GM18858 (cell line): ENCODE measurements around the gene CREG2.

Experiments used
- ATAC-seq: cut with Tn5 transposase; IDR thresholded peaks from one replicate; pipeline ENCODE4 v1.9.1; 2021; ENCODE audit not compliant: unreplicated experiment

The CREG2 gene

DNA sequence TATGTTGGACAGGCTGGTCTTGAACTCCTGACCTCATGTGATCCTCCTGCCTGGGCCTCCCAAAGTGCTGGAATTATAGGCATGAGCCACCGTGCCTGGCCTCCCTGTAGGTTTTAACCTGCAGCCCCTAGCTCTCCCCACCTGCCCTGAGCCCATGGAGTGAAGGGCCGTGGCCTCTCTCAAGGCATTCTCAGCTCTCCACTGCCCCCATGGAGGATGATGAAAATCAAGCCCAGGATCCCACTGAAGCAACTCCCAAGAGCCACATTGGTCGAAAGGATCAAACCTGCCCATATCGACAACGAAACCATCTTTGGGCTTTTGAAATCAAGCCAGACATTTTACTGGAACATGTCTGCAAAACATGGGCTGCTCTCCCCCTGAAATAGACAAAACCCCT lies 22.4 kb upstream of the CREG2 start:
- no peak for ATAC-seq

GRCh38 chr2:101408925-101409324 lies 21.6 kb upstream of the CREG2 start:
- no peak for ATAC-seq

DNA sequence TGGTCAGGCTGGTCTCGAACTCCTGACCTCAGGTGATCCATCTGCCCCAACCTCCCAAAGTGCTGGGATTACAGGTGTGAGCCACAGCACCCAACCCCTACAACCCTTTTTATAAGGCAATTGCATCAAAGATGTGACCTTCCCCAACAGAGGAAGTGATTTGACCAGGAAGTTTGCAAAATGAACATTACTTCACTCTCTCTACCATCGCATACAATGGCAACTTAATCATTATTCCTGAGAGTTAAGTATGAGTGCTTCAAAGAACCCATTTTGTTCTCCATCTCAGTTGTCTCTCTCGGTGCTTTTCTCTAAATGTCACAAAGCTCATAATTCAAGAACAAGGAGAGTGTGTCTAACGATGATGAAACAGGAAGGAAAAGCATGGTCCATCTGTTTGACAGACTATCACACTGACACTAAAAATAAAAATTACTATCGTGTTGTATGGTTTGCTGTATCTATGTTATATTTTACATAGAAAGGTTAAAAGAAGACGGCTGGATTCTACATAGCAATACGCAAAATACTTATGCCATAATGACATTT lies 18.1 kb upstream of the CREG2 start:
- ATAC-seq = no peak

DNA sequence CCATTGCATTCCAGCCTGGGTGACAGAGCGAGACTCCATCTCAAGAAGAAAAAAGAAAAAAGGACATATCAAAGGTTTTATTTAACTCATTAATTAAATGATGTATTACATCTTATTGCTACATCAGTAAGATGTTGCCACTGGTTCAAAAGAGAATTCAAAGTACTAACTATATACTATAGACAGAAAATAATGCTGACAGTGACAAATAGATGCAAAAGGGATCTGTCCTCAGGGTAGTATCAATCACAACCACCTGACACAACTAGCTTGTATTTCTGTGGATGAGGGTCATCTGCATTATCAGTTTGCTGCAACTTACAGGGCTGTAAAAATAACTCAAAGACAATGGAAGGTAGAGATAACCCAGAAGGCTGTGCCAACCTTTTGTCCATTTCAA lies 16.4 kb upstream of the CREG2 start:
- no peak for ATAC-seq

- no peak for ATAC-seq
Observed at GRCh38 chr2:101402630-101403029, 15.3 kb upstream of the CREG2 start.

DNA sequence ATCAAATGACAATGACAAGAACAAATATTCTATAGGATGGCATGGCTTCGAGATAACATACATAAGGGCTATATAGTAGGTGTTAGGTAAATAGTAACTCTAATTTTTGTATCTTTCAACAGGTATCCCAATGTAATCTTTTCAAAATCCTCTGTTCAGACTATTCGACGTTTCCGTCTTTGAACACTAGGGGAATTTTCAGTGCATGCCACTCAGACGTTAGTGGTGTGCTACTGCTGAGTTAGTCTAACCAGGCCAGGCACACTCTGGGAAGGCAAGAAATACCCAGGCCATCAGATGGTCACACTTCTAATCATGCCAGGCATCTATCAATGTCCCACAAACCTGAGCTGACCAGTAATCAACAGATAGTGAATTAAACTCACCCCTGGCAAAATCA lies 14.6 kb upstream of the CREG2 start:
- no peak for ATAC-seq

GRCh38 chr2:101401326-101401665 lies 14.0 kb upstream of the CREG2 start:
- no peak for ATAC-seq

- no peak for ATAC-seq
Observed at GRCh38 chr2:101400506-101401325, 13.4 kb upstream of the CREG2 start.

DNA sequence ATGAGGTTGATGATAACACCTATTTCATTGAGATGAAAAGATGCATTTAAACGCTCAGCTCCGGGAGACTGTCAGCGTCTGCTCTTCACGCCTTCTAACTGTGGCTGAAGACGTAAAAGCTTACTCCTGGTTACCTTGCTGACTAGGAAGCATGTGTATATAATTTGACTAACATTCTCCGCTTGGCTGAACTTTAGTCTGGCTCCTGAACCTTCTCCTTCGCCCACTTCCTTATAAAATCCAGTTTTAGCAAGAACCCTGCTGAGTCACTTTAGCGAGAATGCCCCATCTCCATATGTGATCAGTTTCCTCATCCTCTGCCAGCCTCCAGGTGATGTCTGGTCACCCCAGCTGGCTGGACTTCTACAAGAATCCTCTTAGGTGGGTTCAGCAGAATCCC lies 12.7 kb upstream of the CREG2 start:
- no peak for ATAC-seq

DNA sequence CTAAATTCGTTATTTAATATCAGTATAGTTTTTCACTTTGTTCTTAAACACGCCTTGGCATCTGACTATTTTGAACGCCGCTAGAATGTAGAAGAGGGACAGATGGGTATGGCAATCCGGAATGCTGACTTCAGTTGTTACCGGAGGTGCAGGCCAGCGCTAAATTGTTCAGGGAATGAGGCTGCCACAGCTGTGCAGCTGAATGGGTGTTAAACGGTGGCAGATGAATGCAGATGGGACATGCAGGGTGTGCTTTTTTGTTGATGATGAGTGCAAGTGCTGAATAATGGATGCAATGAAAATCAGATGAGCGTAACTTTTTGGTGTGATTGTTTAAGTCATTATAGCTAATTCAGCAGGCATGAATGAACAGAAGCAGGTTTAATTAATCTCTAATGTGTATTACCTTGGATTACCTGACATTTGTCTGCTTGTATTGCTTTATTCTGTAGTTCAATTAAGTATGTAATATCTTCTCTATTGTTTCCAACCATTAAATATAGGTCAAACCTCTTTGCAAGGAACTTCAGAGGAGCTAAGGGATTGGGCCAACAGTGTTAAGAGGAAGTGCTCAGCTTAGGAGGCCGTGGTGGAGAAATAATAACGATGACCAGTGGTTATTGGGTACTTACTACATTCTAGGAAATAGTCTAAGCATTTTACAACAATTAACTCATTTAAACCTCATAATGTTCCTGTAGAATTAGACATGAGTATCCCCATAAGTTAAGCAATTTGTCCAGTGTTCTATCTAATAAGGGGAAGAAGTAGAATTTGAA lies 11.9 kb upstream of the CREG2 start:
- no peak for ATAC-seq

- ATAC-seq = no peak
Observed at GRCh38 chr2:101398116-101398821, 11.0 kb upstream of the CREG2 start.

- no peak for ATAC-seq
Observed at GRCh38 chr2:101396316-101396717, 9.0 kb upstream of the CREG2 start.

GRCh38 chr2:101395545-101396315 lies 8.4 kb upstream of the CREG2 start:
- ATAC-seq = no peak

DNA sequence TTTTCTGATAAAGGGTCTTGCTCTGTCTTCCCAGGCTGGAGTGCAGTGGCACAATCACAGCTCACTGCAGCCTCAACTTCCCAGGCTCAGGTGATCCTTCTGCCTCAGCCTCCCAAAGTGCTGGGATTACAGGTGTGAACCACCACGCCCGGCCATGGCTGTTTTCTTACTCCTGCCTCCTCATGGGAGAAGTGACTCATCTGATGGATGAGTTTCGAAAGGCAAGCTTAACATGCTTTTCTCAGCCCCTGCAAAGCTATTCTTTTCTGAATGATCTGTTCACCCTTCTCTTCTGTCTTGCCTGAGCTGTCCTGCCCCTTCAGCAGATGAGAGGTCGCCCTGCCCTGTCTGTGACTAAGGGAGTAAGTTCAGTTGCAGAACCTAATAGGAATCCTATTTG lies 929 bp upstream of the CREG2 start:
- ATAC-seq = no peak

GRCh38 chr2:101386599-101387150 lies 628 bp downstream of the CREG2 start:
- no peak for ATAC-seq

GRCh38 chr2:101383016-101383541 lies 4.2 kb downstream of the CREG2 start:
- ATAC-seq = no peak

DNA sequence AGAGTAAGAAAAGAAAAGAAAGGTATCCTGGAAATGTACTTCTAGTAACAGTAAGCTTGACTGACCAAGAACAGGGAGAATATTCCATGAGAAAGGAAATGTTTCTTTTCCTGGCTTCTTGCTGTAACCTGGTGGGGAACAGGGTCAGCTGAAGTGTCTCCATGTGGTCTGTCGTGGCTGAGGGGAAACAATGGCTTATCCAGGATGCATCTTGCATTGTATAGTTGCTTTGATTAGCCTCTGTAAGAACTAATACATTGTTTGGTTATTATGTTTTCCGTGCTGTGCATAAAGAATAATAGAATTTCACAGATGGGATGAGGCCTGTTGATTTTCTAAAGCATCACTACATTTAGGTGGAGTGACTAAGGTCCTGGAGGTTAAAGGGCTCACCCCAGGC lies 4.9 kb downstream of the CREG2 start:
- ATAC-seq = no peak

GRCh38 chr2:101380376-101380775 lies 6.9 kb downstream of the CREG2 start:
- no peak for ATAC-seq

- no peak for ATAC-seq
Observed at GRCh38 chr2:101379091-101379490, 8.2 kb downstream of the CREG2 start.

DNA sequence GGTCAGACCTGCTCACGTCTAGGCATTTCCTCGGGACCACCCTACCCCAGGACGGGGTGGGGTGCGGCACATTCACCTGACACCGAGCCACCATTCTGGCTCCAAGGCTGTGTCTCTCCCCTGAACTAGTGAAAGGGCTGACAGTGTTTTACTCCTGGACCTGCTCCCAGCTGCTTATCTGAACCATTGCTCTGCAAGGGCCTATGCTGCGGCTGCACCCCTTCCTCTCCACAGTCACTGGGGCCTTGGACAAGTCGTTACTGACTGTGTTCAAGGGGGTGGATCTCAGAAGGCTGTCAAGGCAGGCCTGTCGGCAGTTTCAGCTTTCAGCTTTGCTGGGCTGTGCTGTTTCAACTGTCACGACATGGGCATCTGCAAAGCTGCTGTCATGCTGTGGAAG lies 11.7 kb downstream of the CREG2 start:
- no peak for ATAC-seq
